Measurements from ENCODE around the gene ADH6. TPM values are rescaled to one million over a fixed set of nuclear protein-coding genes. Genes with fewer than 3 reads are reported as not detected.

The ADH6 gene
- total RNA-seq, 2 experiments from 2014 or later, result not detected

GRCh38 chr4:99179178-99179577 is 39.9 kb downstream of the ADH6 start:
- ATAC-seq (no peak), DNase-seq (no peak)
- no peak overlapping the region for H3K27ac Mint-ChIP-seq
- CTCF ChIA-PET, result no interaction called here
- no peaks in the 10 kb centered on the region for H3K9me3 Mint-ChIP-seq (ENCODE audit: low read depth)
- H3K4me1 Mint-ChIP-seq, result no peaks in the 10 kb centered on the region
- H3K36me3 Mint-ChIP-seq, result peaks cover 1% of the 10 kb centered on the region
- H3K4me3 Mint-ChIP-seq, result no peak overlapping the region
- H3K27me3 Mint-ChIP-seq, result no peaks in the 10 kb centered on the region

GRCh38 chr4:99166544-99166943 is 52.5 kb downstream of the ADH6 start:
- CTCF ChIA-PET, result no interaction called here
- Mint-ChIP-seq H3K4me1 (no peaks in the 10 kb centered on the region), H3K27me3 (no peaks in the 10 kb centered on the region), H3K36me3 (no peaks in the 10 kb centered on the region), H3K4me3 (no peak overlapping the region), H3K27ac (no peak overlapping the region), H3K9me3 (ENCODE audit: low read depth) (peaks cover 4% of the 10 kb centered on the region)
- no peak for ATAC-seq
- DNase-seq, result no peak

- H3K9me3 Mint-ChIP-seq (ENCODE audit: low read depth), result peaks cover 4% of the 10 kb centered on the region
- no peak for DNase-seq
- no peak overlapping the region for H3K27ac Mint-ChIP-seq
- H3K27me3 Mint-ChIP-seq, result no peaks in the 10 kb centered on the region
- no peaks in the 10 kb centered on the region for H3K4me1 Mint-ChIP-seq
- no peaks in the 10 kb centered on the region for H3K36me3 Mint-ChIP-seq
- CTCF ChIA-PET, result no interaction called here
- H3K4me3 Mint-ChIP-seq, result no peak overlapping the region
- no peak for ATAC-seq
Measured at GRCh38 chr4:99165978-99166377, 53.1 kb downstream of the ADH6 start.

- no peaks in the 10 kb centered on the region for H3K36me3 Mint-ChIP-seq
- ATAC-seq, result no peak
- H3K4me1 Mint-ChIP-seq, result no peaks in the 10 kb centered on the region
- CTCF ChIA-PET, result no interaction called here
- H3K27me3 Mint-ChIP-seq, result no peaks in the 10 kb centered on the region
- H3K4me3 Mint-ChIP-seq, result no peak overlapping the region
- DNase-seq, result no peak
- H3K27ac Mint-ChIP-seq, result no peak overlapping the region
- peaks cover 2% of the 10 kb centered on the region for H3K9me3 Mint-ChIP-seq (ENCODE audit: low read depth)
Measured at GRCh38 chr4:99161373-99162099, 57.5 kb downstream of the ADH6 start.

GRCh38 chr4:99159699-99160098 is 59.3 kb downstream of the ADH6 start:
- ATAC-seq, result no peak
- Mint-ChIP-seq H3K27ac (no peak overlapping the region), H3K4me1 (no peaks in the 10 kb centered on the region), H3K36me3 (no peaks in the 10 kb centered on the region), H3K4me3 (no peak overlapping the region), H3K27me3 (no peaks in the 10 kb centered on the region), H3K9me3 (ENCODE audit: low read depth) (no peaks in the 10 kb centered on the region)
- CTCF ChIA-PET, result no interaction called here
- no peak for DNase-seq

- CTCF ChIA-PET, result no interaction called here
- H3K27ac Mint-ChIP-seq, result no peak overlapping the region
- H3K9me3 Mint-ChIP-seq (ENCODE audit: low read depth), result no peaks in the 10 kb centered on the region
Measured at GRCh38 chr4:99157478-99157935, 61.5 kb downstream of the ADH6 start.

GRCh38 chr4:99156992-99157391 is 62.1 kb downstream of the ADH6 start:
- Mint-ChIP-seq H3K4me3 (no peak overlapping the region), H3K36me3 (no peaks in the 10 kb centered on the region), H3K27me3 (no peaks in the 10 kb centered on the region), H3K4me1 (no peaks in the 10 kb centered on the region), H3K9me3 (ENCODE audit: low read depth) (no peaks in the 10 kb centered on the region), H3K27ac (no peak overlapping the region)
- CTCF ChIA-PET, result no interaction called here
- DNase-seq (no peak), ATAC-seq (no peak)

More at GRCh38 chr4:99157478-99157935, 61.5 kb downstream of the ADH6 start:
- Mint-ChIP-seq H3K4me1 (no peaks in the 10 kb centered on the region), H3K4me3 (no peak overlapping the region), H3K36me3 (no peaks in the 10 kb centered on the region), H3K27me3 (no peaks in the 10 kb centered on the region)
- no peak for DNase-seq
- ATAC-seq, result no peak

GRCh38 chr4:99154658-99155342 is 64.2 kb downstream of the ADH6 start:
- Mint-ChIP-seq H3K27me3 (peaks cover 8% of the 10 kb centered on the region), H3K27ac (no peak overlapping the region), H3K4me3 (no peak overlapping the region), H3K9me3 (ENCODE audit: low read depth) (no peaks in the 10 kb centered on the region), H3K36me3 (no peaks in the 10 kb centered on the region), H3K4me1 (no peaks in the 10 kb centered on the region)
- ATAC-seq (no peak), DNase-seq (no peak)
- CTCF ChIA-PET, result no interaction called here

Other genes with a start within 250 kb of the ADH6 start
- gene METAP1, start 223.5 kb downstream of the ADH6 start, total RNA-seq, result 10 to 100 TPM; 43.7 to 48.4 TPM
- 10 to 100 TPM; 97.4 to 97.8 TPM for gene ADH5, start 130.5 kb downstream of the ADH6 start, total RNA-seq
- not detected for gene ADH4, start 74.9 kb downstream of the ADH6 start, total RNA-seq
- gene ADH1A, start 71.7 kb upstream of the ADH6 start, total RNA-seq, result not detected
- gene ADH1B, start 102.2 kb upstream of the ADH6 start, total RNA-seq, result not detected
- not detected for gene ADH1C, start 133.5 kb upstream of the ADH6 start, total RNA-seq
- gene ADH7, start 216.1 kb upstream of the ADH6 start, total RNA-seq, result not detected

Measured in activated CD8-positive, alpha-beta memory T cell treated with anti-CD3 and anti-CD28 coated beads, Interleukin-2, amount 10 ng/mL, durations not matched to agents 7 days and 5 days (primary cell).